GM18502 (cell line): Measurements from ENCODE around the gene KDM8.
A peak's percentile ranks its signal among the peaks of the same experiment; 100 is the strongest.

ENCODE experiments used
- ATAC-seq: cut with Tn5 transposase; IDR thresholded peaks from one replicate; pipeline ENCODE4 v1.9.1; 2021; ENCODE audit warnings: mild to moderate bottlenecking; ENCODE audit not compliant: unreplicated experiment, poor library complexity

KDM8 gene

GRCh38 chr16:27228045-27228444 is 24.7 kb downstream of the KDM8 start:
- ATAC-seq, result no peak

GRCh38 chr16:27228621-27229501 is 25.5 kb downstream of the KDM8 start:
- no peak for ATAC-seq

- no peak for ATAC-seq
Observed at GRCh38 chr16:27229891-27230470, 26.7 kb downstream of the KDM8 start.

GRCh38 chr16:27230562-27231001 is 27.3 kb downstream of the KDM8 start:
- no peak for ATAC-seq

GRCh38 chr16:27231692-27232060 is 28.4 kb downstream of the KDM8 start:
- no peak for ATAC-seq

GRCh38 chr16:27232061-27232900 is 29.0 kb downstream of the KDM8 start:
- peak; percentile 44 for ATAC-seq

- ATAC-seq, result no peak
Observed at GRCh38 chr16:27232901-27233625, 29.7 kb downstream of the KDM8 start.

GRCh38 chr16:27233731-27234130 is 30.4 kb downstream of the KDM8 start:
- no peak for ATAC-seq

- no peak for ATAC-seq
Observed at GRCh38 chr16:27234171-27234570, 30.8 kb downstream of the KDM8 start.

GRCh38 chr16:27234603-27235002 is 31.3 kb downstream of the KDM8 start:
- ATAC-seq, result no peak

- no peak for ATAC-seq
Observed at GRCh38 chr16:27235055-27235937, 32.0 kb downstream of the KDM8 start.

GRCh38 chr16:27235938-27236245 is 32.6 kb downstream of the KDM8 start:
- no peak for ATAC-seq

GRCh38 chr16:27236635-27237218 is 33.4 kb downstream of the KDM8 start:
- ATAC-seq, result no peak

- ATAC-seq, result peak; percentile 65
Observed at GRCh38 chr16:27237219-27238015, 34.1 kb downstream of the KDM8 start.

GRCh38 chr16:27238016-27238587 is 34.8 kb downstream of the KDM8 start:
- peak; percentile 15 for ATAC-seq

- ATAC-seq, result no peak
Observed at GRCh38 chr16:27238591-27238990, 35.3 kb downstream of the KDM8 start.

- no peak for ATAC-seq
Observed at GRCh38 chr16:27239026-27239425, 35.7 kb downstream of the KDM8 start.
